ENCODE data around the gene GSS. TPM values are rescaled to one million over a fixed set of nuclear protein-coding genes. Genes with fewer than 3 reads are reported as not detected.
"Not testable (repeated sequence)": the region's sequence is repeated elsewhere in the genome, so short reads cannot be mapped to it uniquely, and the experiment has no call there.

Gene GSS
- total and polyA plus RNA-seq, 11 donors, result 17.8 to 38.7 (median 27.6) TPM

DNA sequence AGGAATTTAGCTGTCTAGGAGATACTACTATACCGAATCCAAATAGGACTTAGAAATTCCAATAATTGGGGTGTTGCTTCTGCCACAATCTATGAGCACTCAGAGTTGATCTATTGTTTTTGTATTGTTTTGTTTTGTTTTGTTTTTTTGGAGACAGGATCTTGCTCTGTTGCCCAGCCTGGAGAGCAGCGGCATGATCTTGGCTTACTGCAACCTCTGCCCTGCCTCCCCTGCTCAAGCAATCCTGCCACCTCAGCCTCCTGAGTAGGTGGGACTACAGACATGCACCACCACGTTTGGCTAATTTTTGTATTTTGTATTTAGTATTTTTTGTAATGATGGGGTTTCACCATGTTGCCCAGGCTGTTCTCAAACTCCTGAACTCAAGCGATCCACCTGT is 71.8 kb downstream of the GSS start:
- Histone ChIP-seq H3K27ac (no peak overlapping the region), H3K9me3 (no peaks in the 10 kb centered on the region), H3K4me3 (no peak overlapping the region), H3K27me3 (no peaks in the 10 kb centered on the region), H3K4me1 (peaks cover 0 to 25% (median 4%) of the 10 kb centered on the region in 12 donors), H3K36me3 (peaks cover 0 to 50% (median 33%) of the 10 kb centered on the region in 9 donors)
- TF ChIP-seq, protein P1, sequence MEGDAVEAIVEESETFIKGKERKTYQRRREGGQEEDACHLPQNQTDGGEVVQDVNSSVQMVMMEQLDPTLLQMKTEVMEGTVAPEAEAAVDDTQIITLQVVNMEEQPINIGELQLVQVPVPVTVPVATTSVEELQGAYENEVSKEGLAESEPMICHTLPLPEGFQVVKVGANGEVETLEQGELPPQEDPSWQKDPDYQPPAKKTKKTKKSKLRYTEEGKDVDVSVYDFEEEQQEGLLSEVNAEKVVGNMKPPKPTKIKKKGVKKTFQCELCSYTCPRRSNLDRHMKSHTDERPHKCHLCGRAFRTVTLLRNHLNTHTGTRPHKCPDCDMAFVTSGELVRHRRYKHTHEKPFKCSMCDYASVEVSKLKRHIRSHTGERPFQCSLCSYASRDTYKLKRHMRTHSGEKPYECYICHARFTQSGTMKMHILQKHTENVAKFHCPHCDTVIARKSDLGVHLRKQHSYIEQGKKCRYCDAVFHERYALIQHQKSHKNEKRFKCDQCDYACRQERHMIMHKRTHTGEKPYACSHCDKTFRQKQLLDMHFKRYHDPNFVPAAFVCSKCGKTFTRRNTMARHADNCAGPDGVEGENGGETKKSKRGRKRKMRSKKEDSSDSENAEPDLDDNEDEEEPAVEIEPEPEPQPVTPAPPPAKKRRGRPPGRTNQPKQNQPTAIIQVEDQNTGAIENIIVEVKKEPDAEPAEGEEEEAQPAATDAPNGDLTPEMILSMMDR (IDR thresholded peaks at IDR 0.05), result no peak
- no peak for TF ChIP-seq POLR2A (IDR thresholded peaks at IDR 0.05)
- WGBS, 4 donors, result 87 to 93% (median 91%) methylated on average over 4 of the region's 4 CpGs
- DNase-seq (no peak), ATAC-seq (no peak)
- intact Hi-C loops (cut with DNase I), result loop anchor here in 1 of 10 donors (5.0 kb wide), 1 partner anchor 43 kb away; no protein-coding TSS in a partner anchor

DNA sequence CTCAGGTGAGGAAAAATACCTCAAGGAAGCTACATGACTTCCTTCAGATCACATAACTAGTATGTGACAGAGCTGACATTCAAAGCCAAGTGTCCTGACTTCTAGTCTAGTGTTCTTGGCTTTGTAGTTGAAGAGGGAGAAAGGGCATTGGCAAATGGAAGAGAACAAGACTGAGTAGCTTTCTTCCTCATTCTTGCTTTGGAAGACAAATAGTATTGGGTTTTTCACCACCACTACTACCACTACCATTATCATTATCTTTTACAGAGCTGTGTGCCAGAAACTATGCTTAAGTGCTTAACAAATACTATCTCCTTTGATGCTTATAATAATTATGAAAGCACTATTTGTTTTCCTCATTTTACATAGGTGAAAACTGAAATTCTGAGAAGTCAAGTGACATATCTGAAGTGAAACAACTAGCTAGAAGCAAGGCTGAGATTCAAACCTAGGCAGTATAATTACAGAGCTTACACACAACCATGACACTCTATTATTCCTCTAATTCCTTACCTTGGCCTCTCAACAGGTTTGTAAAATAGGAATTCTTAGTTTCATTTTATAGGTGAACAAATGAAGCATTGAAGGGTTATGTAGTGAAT is 72.4 kb downstream of the GSS start:
- intact Hi-C loops (cut with DNase I), result loop anchor here in 1 of 10 donors (5.0 kb wide), 1 partner anchor 44 kb away; no protein-coding TSS in a partner anchor
- Histone ChIP-seq H3K4me3 (no peak overlapping the region), H3K27ac (peak overlapping the region in 1 of 12 donors; percentile 22), H3K36me3 (peaks cover 0 to 50% (median 33%) of the 10 kb centered on the region in 9 donors), H3K9me3 (no peaks in the 10 kb centered on the region), H3K4me1 (peaks cover 0 to 30% (median 5%) of the 10 kb centered on the region in 12 donors), H3K27me3 (no peaks in the 10 kb centered on the region)
- no peak for TF ChIP-seq POLR2A (IDR thresholded peaks at IDR 0.05)
- TF ChIP-seq, protein P1 (IDR thresholded peaks at IDR 0.05), result no peak
- DNase-seq (no peak), ATAC-seq (no peak)

DNA sequence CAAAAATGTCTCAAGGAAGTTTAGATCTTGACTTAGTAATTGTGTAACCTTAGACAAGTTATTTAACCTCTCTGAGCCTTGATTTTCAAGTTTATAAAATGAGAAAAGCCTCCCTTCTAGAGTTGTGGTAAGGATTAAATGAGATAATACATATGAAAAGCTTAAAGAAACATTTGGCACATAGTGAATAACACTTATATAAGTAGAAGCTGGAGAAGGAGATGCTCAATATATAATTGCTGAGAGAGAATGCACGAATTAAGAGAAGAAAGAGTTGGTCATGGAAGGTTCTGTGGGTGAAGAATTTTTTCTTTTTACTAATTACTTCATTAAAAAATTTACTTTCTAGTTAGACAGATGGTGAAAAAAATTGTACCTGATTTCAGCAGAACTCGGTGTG is 73.9 kb downstream of the GSS start:
- WGBS, 4 donors, result 44 to 76% (median 46%) methylated on average over 2 of the region's 2 CpGs

DNA sequence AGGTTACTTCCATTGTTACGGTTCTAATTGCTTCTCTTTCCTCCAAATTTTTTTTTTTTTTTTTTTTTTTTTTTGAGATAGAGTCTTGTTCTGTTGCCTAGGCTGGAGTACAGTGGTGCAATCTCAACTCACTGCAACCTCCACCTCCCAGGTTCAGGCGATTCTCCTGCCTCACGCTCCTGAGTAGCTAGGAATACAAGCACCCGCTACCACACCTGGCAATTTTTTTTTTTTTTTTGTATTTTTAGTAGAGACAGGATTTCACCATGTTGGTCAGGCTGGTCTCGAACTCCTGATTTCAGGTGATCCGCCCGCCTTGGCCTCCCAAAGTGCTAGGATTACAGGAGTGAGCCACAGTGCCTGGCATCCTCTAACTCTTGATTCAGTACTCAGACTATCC is 74.6 kb downstream of the GSS start:
- H3K4me3 ChIP-seq, H3K9me3 ChIP-seq, ATAC-seq, DNase-seq, H3K27ac ChIP-seq, H3K27me3 ChIP-seq: not testable (repeated sequence)
- intact Hi-C loops (cut with DNase I), result loop anchor here in 1 of 10 donors (5.0 kb wide), 1 partner anchor 46 kb away; no protein-coding TSS in a partner anchor
- Histone ChIP-seq H3K36me3 (peaks cover 0 to 36% (median 33%) of the 10 kb centered on the region in 9 donors), H3K4me1 (peaks cover 0 to 34% (median 11%) of the 10 kb centered on the region in 12 donors)
- 80 to 84% (median 82%) methylated on average over 7 of the region's 7 CpGs for WGBS, 4 donors

More for the DNA sequence above, 73.9 kb downstream of the GSS start:
- no peak overlapping the region for H3K27ac ChIP-seq
- TF ChIP-seq, protein P1 (IDR thresholded peaks at IDR 0.05), result no peak
- no peak for TF ChIP-seq POLR2A (IDR thresholded peaks at IDR 0.05)
- intact Hi-C loops (cut with DNase I), result loop anchor here in 1 of 10 donors (5.0 kb wide), 1 partner anchor 46 kb away; no protein-coding TSS in a partner anchor
- H3K4me3 ChIP-seq, result no peak overlapping the region
- peaks cover 0 to 35% (median 11%) of the 10 kb centered on the region in 12 donors for H3K4me1 ChIP-seq
- ATAC-seq (no peak), DNase-seq (no peak)
- no peaks in the 10 kb centered on the region for H3K27me3 ChIP-seq
- H3K36me3 ChIP-seq, result peaks cover 0 to 41% (median 33%) of the 10 kb centered on the region in 9 donors
- H3K9me3 ChIP-seq, result no peaks in the 10 kb centered on the region

All from heart left ventricle (tissue), 16 donors.